ENCODE results near the gene GPR62.

Gene GPR62

DNA sequence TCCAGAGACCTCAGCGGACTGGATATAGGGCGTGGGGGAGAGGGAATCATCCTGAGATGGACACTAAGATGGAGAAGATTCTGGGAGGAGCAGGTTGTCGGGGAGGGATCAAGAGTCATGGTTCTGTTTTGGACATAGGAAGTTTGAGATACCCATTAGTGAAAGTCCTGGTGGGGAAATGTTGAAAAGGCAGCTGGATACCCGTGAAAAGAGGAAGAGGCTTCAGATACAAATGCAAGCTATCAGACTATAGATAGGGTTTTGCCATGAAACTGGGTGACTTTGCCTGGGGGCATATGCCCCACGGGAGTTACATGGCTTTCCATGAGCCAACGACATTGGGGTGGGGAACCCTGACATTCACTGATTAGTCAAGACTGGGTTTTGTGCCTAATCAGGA, 1.1 kb upstream of the GPR62 start:
- DNase-seq (ENCODE audit: low read depth in 2 of 2), result no peak

- no peak for DNase-seq (ENCODE audit: low read depth in 2 of 2)
Observed at GRCh38 chr3:51954713-51955112, 468 bp upstream of the GPR62 start.

- DNase-seq (ENCODE audit: low read depth in 2 of 2), result no peak
Observed at GRCh38 chr3:51955893-51956770, 951 bp downstream of the GPR62 start.

DNA sequence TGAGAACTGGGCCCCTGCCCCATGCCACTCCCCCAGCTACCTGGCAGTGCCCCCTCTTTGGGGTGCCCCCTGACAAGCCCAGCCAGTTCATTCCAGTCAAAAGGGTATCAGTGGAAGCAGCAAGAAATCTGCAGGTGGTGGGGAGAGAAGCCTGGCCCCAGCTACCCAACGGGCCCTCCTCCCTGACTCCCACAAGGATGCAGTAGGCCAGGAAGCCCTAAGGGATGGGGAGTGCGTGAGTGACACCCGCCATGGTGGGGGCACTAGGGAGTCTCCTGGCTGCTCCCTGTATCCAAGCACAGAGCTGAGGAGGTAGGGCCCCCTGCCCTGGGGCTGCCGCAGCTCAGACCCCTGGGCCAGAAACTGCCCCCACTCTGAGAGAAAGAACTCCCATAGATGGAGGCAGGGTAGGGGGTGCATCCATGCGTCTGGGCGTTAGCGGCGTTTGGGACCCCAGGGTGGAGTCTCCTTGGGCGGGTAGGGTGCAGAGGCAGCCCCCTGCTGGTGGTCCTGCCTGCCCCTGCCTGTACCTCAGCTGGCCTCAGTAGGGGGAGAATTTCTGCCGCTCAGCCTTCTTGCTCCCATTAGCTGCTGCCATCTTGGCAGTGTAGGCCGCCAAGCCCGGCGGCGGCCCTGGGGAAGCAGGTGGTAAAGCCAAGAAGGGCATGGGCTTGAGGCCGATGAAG, 2.5 kb downstream of the GPR62 start:
- DNase-seq (ENCODE audit: low read depth in 2 of 2), result no peak

DNA sequence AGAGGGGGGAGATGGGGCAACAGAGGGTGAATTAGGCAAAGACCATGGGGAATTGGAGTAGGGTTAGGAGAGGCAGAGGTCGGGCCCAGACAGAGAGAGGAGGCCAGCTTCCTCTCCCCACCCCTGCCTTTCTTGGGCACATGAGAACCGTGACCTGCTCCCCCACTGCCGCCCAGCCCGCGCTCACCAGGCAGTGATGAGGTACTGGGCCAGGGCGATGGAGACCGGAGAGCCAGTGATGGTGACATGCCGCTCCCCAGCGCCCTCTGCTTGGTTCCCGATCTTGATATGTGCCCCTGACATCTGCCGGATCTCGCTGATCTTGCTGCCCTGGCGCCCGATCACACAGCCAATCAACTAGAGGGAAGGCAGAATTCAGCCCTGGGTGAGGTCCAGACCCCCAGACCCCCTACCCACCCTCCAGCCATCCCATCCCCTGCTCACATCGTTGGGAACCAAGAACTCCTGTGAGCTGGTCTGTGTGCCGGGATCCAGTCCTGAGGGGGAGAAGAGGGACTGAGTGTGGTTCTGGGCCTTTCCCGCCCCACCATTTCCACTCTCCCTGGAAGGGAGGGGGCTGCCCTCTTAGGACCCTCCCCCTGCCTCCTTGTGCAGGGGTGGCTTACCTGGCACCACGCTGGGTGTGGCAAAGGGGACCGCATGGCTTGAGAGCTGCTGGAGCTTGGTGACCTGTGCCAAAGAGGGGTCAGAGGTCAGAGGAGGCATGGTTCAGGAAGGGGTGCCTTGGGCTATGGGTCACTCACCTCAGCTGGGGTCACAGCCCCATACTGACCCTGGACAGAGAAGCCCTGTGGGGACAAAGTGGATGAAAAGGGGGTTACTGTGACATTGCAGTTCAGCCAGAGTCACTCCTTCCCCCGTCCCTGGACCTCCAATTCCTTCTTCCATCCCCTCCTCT, 3.7 kb downstream of the GPR62 start:
- DNase-seq (ENCODE audit: low read depth in 2 of 2), result no peak

DNA sequence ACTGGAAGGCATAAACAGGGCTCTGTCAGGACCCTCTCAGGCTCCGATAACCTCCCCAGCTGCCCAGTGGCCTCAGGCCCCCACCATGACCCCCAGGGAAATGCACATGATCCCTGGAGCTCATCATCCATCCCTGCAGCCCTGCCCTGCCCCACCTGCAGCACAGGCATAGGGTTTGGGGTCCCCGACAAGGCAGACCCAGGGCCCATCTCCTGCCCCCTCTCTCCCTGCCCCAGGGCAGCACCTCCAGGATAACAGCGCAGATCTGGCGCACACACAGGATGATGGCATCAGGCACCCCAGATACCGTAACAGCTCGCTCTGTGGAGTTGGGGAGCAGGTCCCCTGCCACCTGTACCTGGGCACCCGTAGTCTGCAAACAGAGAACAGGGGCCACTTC, 4.5 kb downstream of the GPR62 start:
- DNase-seq (ENCODE audit: low read depth in 2 of 2), result no peak

- no peak for DNase-seq (ENCODE audit: low read depth in 2 of 2)
Observed at GRCh38 chr3:51960386-51960785, 5.2 kb downstream of the GPR62 start.

- no peak for DNase-seq (ENCODE audit: low read depth in 2 of 2)
Observed at GRCh38 chr3:51961011-51961410, 5.8 kb downstream of the GPR62 start.

- DNase-seq (ENCODE audit: low read depth in 2 of 2), result no peak
Observed at GRCh38 chr3:51961602-51962569, 6.7 kb downstream of the GPR62 start.

- DNase-seq (ENCODE audit: low read depth in 2 of 2), result no peak
Observed at GRCh38 chr3:51962854-51963530, 7.8 kb downstream of the GPR62 start.

- no peak for DNase-seq (ENCODE audit: low read depth in 2 of 2)
Observed at GRCh38 chr3:51963951-51964451, 8.8 kb downstream of the GPR62 start.

DNA sequence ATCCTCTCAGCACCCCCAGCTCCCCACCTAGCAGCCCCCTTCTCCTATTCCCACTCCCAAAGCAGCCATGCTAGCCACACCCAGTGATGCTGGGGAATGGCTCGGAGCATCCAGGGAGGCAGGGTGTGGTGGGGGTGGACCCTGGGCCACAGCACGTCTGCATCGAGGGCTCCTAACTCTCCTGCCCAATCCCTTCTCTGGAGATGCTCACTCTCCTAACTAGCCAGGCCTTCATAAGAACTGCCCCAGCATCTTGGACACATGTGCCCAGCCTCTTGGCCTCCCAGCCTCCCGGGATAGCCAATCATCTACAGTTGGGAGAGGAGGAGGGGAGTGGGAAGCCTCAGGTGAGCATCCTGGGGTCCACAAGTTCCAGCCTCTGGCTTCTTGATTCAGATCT, 9.3 kb downstream of the GPR62 start:
- DNase-seq (ENCODE audit: low read depth in 2 of 2), result no peak

DNA sequence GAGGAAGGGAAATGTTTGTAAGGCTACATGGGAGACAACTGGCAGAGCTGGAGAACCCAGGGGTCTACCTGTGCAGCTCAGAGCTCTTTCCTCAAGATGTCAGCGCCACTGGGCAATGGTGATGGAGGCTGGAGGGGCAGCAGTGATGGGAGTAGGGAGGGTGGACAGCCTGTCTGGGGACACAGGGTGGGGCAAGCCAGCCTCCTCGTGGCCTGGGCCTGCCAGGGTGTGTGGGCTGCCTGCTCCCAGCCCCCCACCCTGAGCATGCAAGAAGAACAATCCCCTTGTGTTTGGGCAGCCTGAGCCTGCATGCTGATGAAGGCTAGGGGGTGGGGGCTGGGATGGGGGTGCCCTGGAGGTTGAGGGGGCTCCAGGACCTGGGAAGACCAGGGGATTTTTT, 10.8 kb downstream of the GPR62 start:
- no peak for DNase-seq (ENCODE audit: low read depth in 2 of 2)

DNA sequence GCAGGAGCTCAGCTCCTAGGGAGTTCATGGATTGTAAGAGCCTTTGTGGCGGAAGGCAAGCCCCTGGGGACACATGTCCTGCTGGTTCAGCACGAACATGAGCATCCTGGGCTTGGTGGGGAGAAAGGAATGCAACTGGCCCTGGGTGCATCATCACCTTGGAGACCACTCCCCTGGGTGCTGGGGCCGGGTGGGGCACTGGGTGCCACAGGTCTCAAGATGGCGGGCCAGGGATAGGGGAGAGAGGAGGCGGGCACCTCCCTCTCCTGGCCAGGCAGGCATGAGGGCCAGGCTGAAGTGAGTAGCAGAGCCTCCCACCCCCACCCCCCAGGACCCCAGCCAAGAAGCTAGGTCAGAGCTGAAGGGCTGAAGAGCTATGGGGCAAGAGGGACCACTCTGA, 11.3 kb downstream of the GPR62 start:
- no peak for DNase-seq (ENCODE audit: low read depth in 2 of 2)

- DNase-seq (ENCODE audit: low read depth in 2 of 2), result no peak
Observed at GRCh38 chr3:51966922-51967383, 11.8 kb downstream of the GPR62 start.

GRCh38 chr3:51967384-51968169, 12.4 kb downstream of the GPR62 start, which contains the start of gene PCBP4:
PCBP4 (minus strand) TSS chr3:51967454; CDS start chr3:51961240, 6,214 bp downstream.
- DNase-seq (ENCODE audit: low read depth in 2 of 2), result no peak

DNA sequence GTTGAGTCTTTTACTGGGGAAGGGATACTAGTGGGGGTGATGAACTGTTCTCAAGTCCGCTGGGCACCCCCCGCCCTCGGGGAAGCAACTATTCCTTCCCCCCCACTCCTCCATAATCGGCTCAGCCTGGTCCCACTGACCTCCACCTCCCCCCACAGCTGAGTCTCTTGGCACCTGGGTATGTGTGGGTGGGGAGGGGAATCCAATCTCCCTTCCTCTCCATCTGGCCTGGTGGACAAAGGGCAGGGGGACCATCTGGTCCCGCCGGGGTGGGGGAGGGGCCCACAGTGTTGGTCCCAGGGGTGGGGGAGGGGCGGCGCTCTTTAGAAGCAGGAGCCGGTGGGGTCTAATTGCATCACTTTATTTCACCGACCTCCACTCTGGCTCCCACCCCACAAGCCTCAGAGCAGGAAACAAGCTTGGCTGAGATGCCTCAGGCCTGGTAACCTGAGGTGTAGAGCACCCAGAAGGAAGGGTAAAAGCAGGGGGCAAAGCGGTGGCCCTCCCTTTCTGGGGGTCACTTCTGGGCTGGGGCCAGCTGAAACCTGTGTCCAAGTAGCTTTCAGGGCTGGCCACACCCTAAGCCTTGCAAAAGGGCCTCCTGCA, 13.1 kb downstream of the GPR62 start:
- DNase-seq (ENCODE audit: low read depth in 2 of 2), result no peak

- DNase-seq (ENCODE audit: low read depth in 2 of 2), result no peak
Observed at GRCh38 chr3:51968883-51969678, 13.9 kb downstream of the GPR62 start.
